GM21381 (cell line): ENCODE measurements around the gene DMPK.
"Not testable (repeated sequence)": the region's sequence is repeated elsewhere in the genome, so short reads cannot be mapped to it uniquely, and the experiment has no call there.

Source experiments
- ATAC-seq: cut with Tn5 transposase; IDR thresholded peaks from one replicate; pipeline ENCODE4 v1.9.1; 2021; ENCODE audit warnings: mild to moderate bottlenecking, moderate library complexity; ENCODE audit not compliant: unreplicated experiment

Gene DMPK

DNA sequence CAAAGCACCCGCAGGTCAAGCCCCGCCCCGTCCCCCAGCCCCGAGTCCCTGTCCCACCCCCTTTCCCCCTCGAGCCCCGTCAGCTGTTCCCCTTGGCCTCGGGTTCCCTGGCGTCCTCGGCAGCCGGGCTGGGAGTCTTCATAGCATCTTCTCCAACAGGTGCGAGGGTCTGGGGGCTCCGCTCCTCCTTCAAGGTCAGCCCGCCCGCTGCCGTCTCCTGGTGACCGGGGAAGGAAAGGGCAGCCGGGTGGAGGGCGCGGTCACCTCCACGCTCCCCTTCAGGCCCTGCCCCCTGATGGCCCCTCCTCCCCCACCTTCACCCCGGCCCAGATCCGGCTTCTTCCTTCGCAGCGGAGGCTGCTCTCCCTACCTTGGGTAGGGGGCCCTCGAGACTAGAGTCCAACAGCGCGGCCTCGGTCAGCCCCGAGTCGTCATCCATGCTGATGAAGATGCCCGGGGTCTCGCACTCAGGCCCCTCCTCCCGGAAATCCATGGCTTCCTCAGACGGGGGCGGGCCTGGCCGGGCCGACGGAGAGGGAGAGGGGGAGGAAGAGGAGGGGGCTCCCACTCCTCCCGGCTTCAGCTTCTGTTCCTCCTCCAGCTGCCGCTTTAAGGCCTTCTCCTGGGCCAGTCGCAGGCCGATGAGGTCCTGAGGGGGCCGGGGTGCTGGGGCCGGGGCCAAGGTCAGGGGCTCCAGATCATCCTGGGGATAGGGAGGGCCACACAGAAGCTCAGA lies 33.4 kb upstream of the DMPK start:
- ATAC-seq, result no peak

GRCh38 chr19:45814851-45815480 lies 32.7 kb upstream of the DMPK start, which contains the start of gene RSPH6A:
TSS of gene RSPH6A (minus strand) at chr19:45815308. CDS start at chr19:45815176, 132 bp downstream.
- ATAC-seq, result no peak

DNA sequence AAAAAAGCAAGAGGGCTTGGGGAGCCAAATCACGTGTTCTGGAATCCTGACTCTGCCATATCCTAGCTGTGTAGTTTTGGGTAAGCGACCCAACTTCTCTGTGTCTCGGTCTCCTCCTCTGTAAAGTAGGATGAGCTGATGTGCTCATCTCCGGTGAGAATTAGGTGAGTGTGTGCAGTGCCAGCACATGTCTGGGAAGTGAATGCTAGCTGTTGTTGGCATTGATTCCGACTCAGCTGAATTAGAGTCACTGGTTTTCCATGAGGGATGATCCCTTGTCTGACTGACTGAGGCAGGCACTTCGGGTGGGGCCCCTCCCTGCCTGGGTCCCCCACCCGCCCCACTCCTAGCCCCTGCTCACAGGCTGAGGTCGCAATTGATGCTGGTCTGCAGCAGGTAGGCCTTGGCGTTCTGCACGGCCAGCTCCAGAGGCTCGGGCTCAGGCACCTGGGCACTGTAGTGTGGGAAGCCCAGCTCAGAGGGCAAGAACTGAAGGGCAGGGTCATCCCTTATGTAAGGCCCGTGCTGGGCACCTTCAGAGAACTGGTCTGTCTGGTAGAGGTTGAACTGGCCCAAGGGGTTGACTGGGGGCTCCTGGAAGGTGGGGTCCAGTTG lies 32.0 kb upstream of the DMPK start:
- ATAC-seq, result no peak

- no peak for ATAC-seq
Measured at GRCh38 chr19:45812297-45812696, 30.0 kb upstream of the DMPK start.

GRCh38 chr19:45809643-45810159 lies 27.4 kb upstream of the DMPK start:
- ATAC-seq, result no peak

DNA sequence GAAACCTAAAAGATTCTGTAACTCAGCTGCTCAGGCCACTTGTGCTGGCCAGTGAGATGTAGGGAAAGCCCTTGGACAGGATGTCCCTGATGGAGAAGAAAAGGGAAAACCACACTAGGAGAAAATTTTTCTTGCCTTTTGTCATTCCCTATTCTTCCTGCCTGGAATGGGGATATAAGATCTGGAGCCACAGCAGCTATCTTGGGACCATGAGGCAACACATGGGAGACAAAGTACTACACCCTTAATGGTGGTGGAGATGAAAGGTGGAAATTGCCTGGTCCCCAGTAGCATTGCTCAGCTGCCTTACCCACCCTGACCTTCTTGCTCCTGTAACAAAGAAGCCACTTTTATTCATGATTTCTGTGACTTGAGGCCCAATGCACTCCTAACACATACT lies 23.4 kb upstream of the DMPK start:
- ATAC-seq, result no peak

- no peak for ATAC-seq
Measured at GRCh38 chr19:45804959-45805230, 22.6 kb upstream of the DMPK start.

GRCh38 chr19:45804140-45804958 lies 22.1 kb upstream of the DMPK start:
- ATAC-seq, result no peak

DNA sequence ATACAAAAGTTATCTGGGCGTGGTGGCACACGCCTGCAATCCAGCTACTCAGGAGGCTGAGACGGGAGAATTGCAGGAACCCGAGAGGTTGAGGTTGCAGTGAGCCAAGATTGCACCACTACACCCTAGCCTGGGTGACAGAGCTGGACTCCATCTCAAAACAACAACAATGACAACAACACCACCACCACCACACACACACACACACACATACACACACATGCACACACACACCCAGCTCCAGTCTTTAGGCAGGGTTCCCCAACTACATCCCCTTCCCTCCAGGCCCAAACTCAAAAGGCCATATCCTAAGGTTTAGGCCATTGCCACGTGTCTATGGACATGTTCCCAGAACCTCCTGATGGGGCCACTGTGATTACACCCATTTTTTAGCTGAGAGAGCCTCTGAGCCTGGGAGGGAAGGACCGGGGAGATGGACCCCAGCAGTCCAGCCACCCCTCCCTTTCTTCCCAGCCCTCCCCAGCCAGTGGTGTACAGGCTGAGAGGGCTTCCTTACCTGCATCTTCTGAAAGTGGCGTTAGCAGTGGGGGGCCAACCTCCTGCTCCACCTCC lies 19.4 kb upstream of the DMPK start:
- ATAC-seq, result no peak

DNA sequence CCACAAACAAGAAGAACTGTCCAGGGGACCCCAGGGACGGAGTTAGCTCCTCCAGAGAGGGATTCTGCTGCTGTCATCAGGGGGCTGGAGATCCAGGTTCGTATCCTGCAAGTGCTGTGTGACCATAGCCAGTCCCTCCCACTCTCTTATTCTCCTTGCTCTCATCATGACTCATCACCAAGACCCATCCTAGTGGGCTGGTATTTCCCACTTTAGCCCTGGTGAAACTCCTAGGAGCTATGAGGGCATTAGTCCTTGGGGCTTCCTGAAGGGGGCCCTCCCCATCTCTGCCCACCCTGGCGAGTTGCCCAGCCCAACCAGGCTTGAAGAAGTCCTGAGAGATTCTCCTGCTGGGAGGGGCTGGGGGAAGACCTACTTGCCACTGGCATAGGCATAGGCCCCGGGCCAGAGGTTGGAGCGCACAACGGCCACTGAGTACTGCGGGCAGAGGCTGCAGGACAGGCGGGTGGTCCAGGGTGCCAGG lies 17.8 kb upstream of the DMPK start:
- ATAC-seq, result no peak

GRCh38 chr19:45799541-45799940 lies 17.3 kb upstream of the DMPK start:
- not testable (repeated sequence) for ATAC-seq

GRCh38 chr19:45798995-45799517 lies 16.8 kb upstream of the DMPK start:
- no peak for ATAC-seq

DNA sequence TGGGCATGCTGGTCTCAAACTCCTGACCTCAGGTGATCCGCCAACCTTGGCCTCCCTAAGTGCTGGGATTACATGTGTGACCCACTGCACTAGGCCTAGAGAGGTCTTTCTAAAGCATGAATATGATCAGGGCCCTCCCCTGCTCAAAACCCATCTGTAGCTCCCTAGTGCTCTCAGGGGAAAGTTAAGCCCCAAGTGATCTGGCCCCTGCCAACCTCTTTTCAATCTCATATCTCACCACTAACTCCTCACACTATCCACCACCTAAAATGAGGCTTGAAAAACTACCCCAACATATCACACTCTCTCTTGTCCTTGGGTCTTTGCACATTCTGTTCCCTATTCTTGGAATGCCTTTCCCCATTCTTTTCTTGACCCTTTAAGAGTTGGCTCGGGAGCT lies 12.3 kb upstream of the DMPK start:
- no peak for ATAC-seq

DNA sequence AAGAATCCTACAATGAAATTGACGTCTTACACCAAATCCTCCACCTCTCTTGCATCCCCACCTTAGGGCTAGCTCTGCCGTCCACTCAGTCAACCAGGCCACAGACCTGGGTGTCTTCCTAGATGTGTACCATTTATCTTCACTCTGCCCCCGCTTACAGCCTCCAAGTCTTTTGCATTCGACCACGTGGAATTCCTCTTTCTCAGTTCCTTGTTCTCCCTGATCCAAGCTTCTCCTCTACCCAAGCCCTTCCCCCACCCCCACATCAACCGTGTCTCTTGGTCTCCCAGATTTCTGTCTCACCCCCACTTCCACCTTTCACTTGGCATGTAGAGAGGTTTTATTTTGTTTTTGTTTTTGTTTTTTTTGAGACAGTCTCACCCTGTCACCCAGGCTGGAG lies 11.6 kb upstream of the DMPK start:
- ATAC-seq, result no peak

GRCh38 chr19:45793178-45793564 lies 10.9 kb upstream of the DMPK start:
- no peak for ATAC-seq

GRCh38 chr19:45792470-45793177 lies 10.3 kb upstream of the DMPK start, which contains the start of gene DMWD:
TSS of gene DMWD (minus strand) at chr19:45792845. CDS start at chr19:45792756, 89 bp downstream.
- ATAC-seq, result peak; percentile 94

- peak; percentile 30 for ATAC-seq
Measured at GRCh38 chr19:45791744-45792469, 9.6 kb upstream of the DMPK start.

DNA sequence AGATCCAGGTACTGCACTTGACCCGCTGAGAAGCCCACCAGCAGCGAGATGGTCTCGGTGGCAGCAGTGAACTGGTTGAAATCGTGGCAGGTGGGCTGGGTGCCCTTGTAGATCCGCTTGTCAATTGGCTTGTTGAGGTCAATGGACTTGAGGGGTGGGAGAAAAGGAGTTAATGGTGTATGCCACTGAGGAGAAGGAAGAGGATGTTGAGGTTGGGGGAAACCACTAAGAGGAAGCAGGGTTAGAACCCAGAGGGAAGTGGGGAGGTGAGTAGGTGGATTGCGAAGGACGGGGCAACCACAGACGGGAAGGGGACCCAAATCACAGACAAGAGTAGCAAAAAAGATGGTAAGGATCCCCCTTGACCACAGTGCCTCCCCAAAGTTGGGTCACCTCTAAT lies 8.7 kb upstream of the DMPK start:
- no peak for ATAC-seq
